Transverse colon (tissue), 4 donors: ENCODE results near the gene ATP6V0C. TPM values are rescaled to one million over a fixed set of nuclear protein-coding genes. Genes with fewer than 3 reads are reported as not detected.
"Not testable (repeated sequence)": the region's sequence is repeated elsewhere in the genome, so short reads cannot be mapped to it uniquely, and the experiment has no call there.

Source experiments
- DNase-seq: peaks from one replicate; pipeline ENCODE4 v3.0.0-alpha.2; 2019
- H3K27ac ChIP-seq, 4 donors: fragments of 200-600 bp; sonication (generic); 2 replicates each; pipeline ENCODE4 v1.5.1; 2016 to 2018; ENCODE audit warnings: inconsistent platforms in 4 of 4
- H3K27me3 ChIP-seq: fragments of 200-600 bp; sonication (generic); 2 replicates; pipeline ENCODE4 v1.5.1; 2017; ENCODE audit warnings: inconsistent platforms
- H3K36me3 ChIP-seq, 4 donors: fragments of 200-600 bp; sonication (generic); 2 replicates each; pipeline ENCODE4 v1.5.1; 2017 to 2019; ENCODE audit warnings: inconsistent platforms in 4 of 4
- H3K4me1 ChIP-seq, 4 donors: fragments of 200-600 bp; sonication (generic); 2 replicates each; pipeline ENCODE4 v1.5.1; 2017 to 2020; ENCODE audit warnings: inconsistent platforms in 4 of 4
- H3K4me3 ChIP-seq, 4 donors: fragments of 200-600 bp; sonication (generic); 1 replicate in 1 of 4; 2 replicates in 3 of 4; pipeline versions ENCODE4 v1.5.1 to v1.6.1; 2017 to 2019; ENCODE audit warnings: inconsistent platforms in 4 of 4
- H3K9me3 ChIP-seq, 2 donors: fragments of 200-600 bp; sonication (generic); 2 replicates each; pipeline ENCODE4 v1.5.1; 2017 to 2019; ENCODE audit warnings: inconsistent platforms in 2 of 2
- CTCF ChIP-seq, 5 experiments: fragments of 200-600 bp in 3 of 5; fragments of 450-650 bp in 2 of 5; sonication (generic) in 3 of 5; IDR thresholded peaks; 1 replicate in 2 of 5; 2 replicates in 3 of 5; pipeline ENCODE4 v1.5.1; 2016 to 2017; ENCODE audit warnings: antibody characterized with exemption in 5 of 5, inconsistent platforms in 3 of 5, mild to moderate bottlenecking in 2 of 5, moderate library complexity in 1 of 5
- EP300 ChIP-seq: sonication (generic); formaldehyde crosslinking; IDR thresholded peaks from one replicate; pipeline ENCODE4 v1.6.1; 2017; ENCODE audit warnings: antibody characterized with exemption, low read depth
- POLR2A ChIP-seq: fragments of 450-650 bp; IDR thresholded peaks from one replicate; pipeline ENCODE4 v1.6.1; 2016; ENCODE audit warnings: antibody characterized with exemption, mild to moderate bottlenecking, moderate library complexity
- POLR2AphosphoS5 ChIP-seq, 3 donors: sonication (generic); formaldehyde crosslinking; IDR thresholded peaks; one replicate each; pipeline ENCODE4 v1.6.1; 2016; ENCODE audit warnings: antibody characterized with exemption in 3 of 3
- WGBS, 2 donors: methylation state at CpG; one replicate each; pipeline ENCODE4 v1.1.5; 2018; ENCODE audit warnings: low coverage in 1 of 2; 5-methylcytosine and 5-hydroxymethylcytosine counted together
- in situ Hi-C, 4 donors: fragments of 200-750 bp; cut with MboI; loops; one replicate each; pipeline versions ENCODE4 v1.15.0 to v1.15.1; 2017; ENCODE audit warnings: low sequenced_read_pairs in 3 of 4, low pct_ligation_motif_present in 1 of 4, low pct_unique_long_range_greater_than_20kb in 1 of 4
- intact Hi-C: fragments of 100-400 bp; cut with DNase I; formaldehyde crosslinking; loops from one replicate; pipeline ENCODE4 v1.15.1; 2023; ENCODE audit warnings: low total_unique reads
- total RNA-seq, 4 donors: library from RNA; depleted of rRNA; stranded (reverse); fragments of >200 nt; gene quantifications; one replicate each; pipeline ENCODE4 v1.1.0, GENCODE V29; 2016

ATP6V0C gene
- total RNA-seq, 4 donors from 2014 or later = 101 to 237 (median 135) TPM

- no peaks in the 10 kb centered on the region for H3K36me3 ChIP-seq
- no peaks in the 10 kb centered on the region for H3K9me3 ChIP-seq
- in situ Hi-C loops (loop anchor here in 3 of 4 donors (25.0 kb wide), 3 partner anchors 141 to 316 kb away; partner anchors contain the start of genes ABCA3 (in 2 of the 3), CASKIN1 (in 1 of the 3) and TRAF7 (in 1 of the 3)), intact Hi-C loops (no loop called here)
- peaks cover 20 to 37% (median 33%) of the 10 kb centered on the region in 4 donors for H3K4me1 ChIP-seq
- H3K27me3 ChIP-seq = peaks cover 4% of the 10 kb centered on the region
- TF ChIP-seq POLR2A = no peak
- no peak for TF ChIP-seq EP300
- TF ChIP-seq POLR2AphosphoS5 (IDR thresholded peaks at IDR 0.05) = no peak
- TF ChIP-seq CTCF (IDR thresholded peaks at IDR 0.05) = no peak
- H3K27ac ChIP-seq = no peak overlapping the region
- H3K4me3 ChIP-seq = no peak overlapping the region
- 75 to 76% methylated on average over 7 to 8 of the region's 8 CpGs for WGBS, 2 donors
- no peak for DNase-seq
Observed at GRCh38 chr16:2478279-2478678, 35.5 kb upstream of the ATP6V0C start.

- 92 to 94% methylated on average over 9 to 10 of the region's 10 CpGs for WGBS, 2 donors
- intact Hi-C loops = not testable (repeated sequence)
- peaks cover 19 to 31% (median 25%) of the 10 kb centered on the region in 4 donors for H3K4me1 ChIP-seq
Observed at GRCh38 chr16:2479996-2480395, 33.8 kb upstream of the ATP6V0C start.

GRCh38 chr16:2480948-2481347 lies 32.8 kb upstream of the ATP6V0C start:
- Histone ChIP-seq H3K4me1 (peaks cover 14 to 25% (median 18%) of the 10 kb centered on the region in 4 donors), H3K27ac (peak overlapping the region in 3 of 4 donors; percentile 39 to 54 (median 41)), H3K9me3 (no peaks in the 10 kb centered on the region), H3K36me3 (no peaks in the 10 kb centered on the region), H3K27me3 (no peaks in the 10 kb centered on the region), H3K4me3 (no peak overlapping the region)
- WGBS, 2 donors = 58% methylated on average over 11 of the region's 12 CpGs; no CpG with 5 or more reads in 1 of the 2 donors
- peak; percentile 80 for DNase-seq
- in situ Hi-C loops = loop anchor here in 3 of 4 donors (25.0 kb wide), 3 partner anchors 144 to 319 kb away; partner anchors contain the start of genes ABCA3 (in 2 of the 3), CASKIN1 (in 1 of the 3) and TRAF7 (in 1 of the 3)
- intact Hi-C loops = no loop called here
- no peak for TF ChIP-seq EP300
- no peak for TF ChIP-seq POLR2AphosphoS5 (IDR thresholded peaks at IDR 0.05)
- no peak for TF ChIP-seq POLR2A
- no peak for TF ChIP-seq CTCF (IDR thresholded peaks at IDR 0.05)

More at GRCh38 chr16:2479996-2480395, 33.8 kb upstream of the ATP6V0C start:
- H3K27ac ChIP-seq, H3K9me3 ChIP-seq, H3K27me3 ChIP-seq, DNase-seq, H3K4me3 ChIP-seq, H3K36me3 ChIP-seq: not testable (repeated sequence)
- in situ Hi-C loops = loop anchor here in 3 of 4 donors (25.0 kb wide), 3 partner anchors 143 to 318 kb away; partner anchors contain the start of genes ABCA3 (in 2 of the 3), CASKIN1 (in 1 of the 3) and TRAF7 (in 1 of the 3)

GRCh38 chr16:2481676-2482075 lies 32.1 kb upstream of the ATP6V0C start:
- 67% methylated on average over 7 of the region's 7 CpGs; no CpG with 5 or more reads in 1 of the 2 donors for WGBS, 2 donors
- H3K4me3 ChIP-seq = no peak overlapping the region
- in situ Hi-C loops (loop anchor here in 3 of 4 donors (25.0 kb wide), 3 partner anchors 144 to 319 kb away; partner anchors contain the start of genes ABCA3 (in 2 of the 3), CASKIN1 (in 1 of the 3) and TRAF7 (in 1 of the 3)), intact Hi-C loops (no loop called here)
- TF ChIP-seq CTCF (IDR thresholded peaks at IDR 0.05) (no peak), EP300 (no peak), POLR2A (no peak), POLR2AphosphoS5 (IDR thresholded peaks at IDR 0.05) (no peak)
- no peak for DNase-seq
- no peak overlapping the region for H3K27ac ChIP-seq
- no peaks in the 10 kb centered on the region for H3K9me3 ChIP-seq
- no peaks in the 10 kb centered on the region for H3K27me3 ChIP-seq
- peaks cover 11 to 20% (median 16%) of the 10 kb centered on the region in 4 donors for H3K4me1 ChIP-seq
- no peaks in the 10 kb centered on the region for H3K36me3 ChIP-seq
